Measurements from ENCODE around the gene BCAN.

BCAN gene

DNA sequence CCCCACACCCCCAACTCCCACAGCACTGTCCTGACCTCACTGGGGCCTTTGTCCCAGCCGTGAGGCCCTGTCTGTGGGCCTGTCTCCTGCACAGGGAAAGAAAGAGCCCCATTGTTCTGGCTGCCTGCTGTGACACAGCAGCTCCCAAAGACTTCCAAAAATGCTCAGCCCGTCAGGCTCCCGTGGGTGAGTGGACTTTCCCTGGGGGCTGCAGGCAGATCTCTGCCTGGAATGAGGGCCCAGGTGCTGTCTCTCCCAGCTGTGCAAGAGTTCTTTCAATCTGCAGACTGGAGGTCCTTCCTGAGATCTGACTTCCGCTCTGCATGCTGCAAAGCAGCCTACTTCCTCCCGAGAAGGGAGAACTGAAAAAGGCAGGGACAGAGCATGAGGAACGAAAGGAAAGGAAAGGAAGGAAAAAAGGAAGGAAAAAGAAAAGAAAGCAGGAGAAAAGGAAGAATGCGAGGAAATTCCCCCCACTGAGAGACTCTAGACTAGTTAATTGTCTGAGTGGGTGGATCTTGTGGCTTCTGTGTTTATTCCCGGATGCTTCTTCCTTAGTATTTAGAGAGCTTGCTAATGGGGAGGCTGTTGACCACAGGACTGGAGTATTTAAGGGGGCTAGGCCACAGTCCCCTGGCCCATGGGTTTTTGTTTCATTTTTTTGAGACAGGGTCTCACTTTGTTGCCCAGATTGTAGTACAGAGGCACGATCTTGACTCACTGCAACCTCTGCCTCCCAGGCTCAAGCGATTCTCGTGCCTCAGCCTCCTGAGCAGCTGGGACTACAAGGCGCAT, 20.3 kb downstream of the BCAN start:
- DNase-seq = no peak

- DNase-seq = no peak
These were observed 20.8 kb downstream of the BCAN start for GRCh38 chr1:156662800-156663055.

GRCh38 chr1:156663178-156663577, 21.3 kb downstream of the BCAN start:
- DNase-seq = no peak

DNA sequence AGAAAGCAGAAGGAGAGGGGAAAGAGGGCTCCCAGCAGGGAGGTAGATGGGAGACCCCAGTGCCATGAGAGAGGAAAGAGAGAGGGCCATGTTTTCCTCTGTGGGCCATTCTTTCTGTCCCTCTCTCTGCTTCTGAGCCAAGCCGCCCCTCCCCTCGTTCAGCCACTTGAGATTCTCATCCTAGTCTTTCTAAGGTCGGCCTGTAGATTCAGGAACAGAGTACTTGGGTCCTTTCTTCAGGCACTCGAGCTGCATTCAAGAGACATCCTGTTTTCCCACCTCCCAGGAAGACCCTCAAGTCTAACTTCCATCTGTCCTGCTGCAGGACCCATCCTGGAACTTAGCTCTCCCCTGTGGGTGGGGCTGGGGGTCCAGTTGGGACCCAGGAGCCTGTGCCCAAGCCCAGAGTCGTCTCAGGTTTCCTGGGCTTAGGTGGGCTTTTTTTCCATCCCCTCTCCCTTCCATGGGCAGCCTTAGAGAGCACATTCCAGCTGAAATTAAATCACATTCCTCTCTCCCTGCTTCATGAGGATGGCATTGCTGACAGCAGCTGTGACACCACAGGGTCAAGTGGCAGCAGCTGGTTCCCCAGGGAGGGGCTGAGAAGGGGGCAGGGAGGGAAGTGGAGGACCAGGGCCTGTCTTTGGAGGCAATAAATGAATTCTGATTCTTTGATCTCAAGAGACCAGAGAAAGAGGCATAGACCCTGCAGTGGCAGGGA, 22.3 kb downstream of the BCAN start:
- DNase-seq = no peak

DNA sequence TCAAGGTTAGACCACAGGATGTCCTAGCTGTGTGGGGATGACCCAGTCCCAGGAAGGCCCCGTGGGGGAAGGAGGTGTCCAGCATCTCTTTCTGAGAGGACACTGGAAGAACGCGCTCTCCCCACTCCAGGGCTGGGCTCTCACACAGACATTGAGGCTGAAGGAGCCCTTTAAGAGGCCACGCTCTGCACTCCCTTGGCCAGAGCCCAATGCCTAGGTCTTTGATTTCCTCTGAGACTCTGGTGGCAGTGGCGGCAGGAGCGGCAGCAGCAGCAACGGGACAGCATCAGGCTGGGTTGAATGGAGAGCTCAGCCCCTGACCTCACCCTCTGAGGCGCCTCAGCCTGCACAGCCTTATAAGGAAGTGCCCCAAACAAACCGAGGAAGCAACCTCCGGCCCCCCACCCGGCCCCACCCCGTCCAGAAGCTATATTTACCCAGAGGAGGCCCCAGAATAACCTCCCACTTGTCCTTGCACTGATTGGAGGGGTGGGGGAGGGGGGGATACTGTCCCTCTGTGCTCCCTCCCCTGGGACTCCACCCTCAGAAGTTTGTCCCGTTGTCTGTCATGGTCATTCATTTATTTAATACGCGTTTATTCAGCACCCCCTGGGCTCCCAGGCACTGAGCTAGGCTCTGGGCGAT, 23.0 kb downstream of the BCAN start:
- no peak for DNase-seq

GRCh38 chr1:156665539-156665938, 23.6 kb downstream of the BCAN start:
- DNase-seq = no peak

DNA sequence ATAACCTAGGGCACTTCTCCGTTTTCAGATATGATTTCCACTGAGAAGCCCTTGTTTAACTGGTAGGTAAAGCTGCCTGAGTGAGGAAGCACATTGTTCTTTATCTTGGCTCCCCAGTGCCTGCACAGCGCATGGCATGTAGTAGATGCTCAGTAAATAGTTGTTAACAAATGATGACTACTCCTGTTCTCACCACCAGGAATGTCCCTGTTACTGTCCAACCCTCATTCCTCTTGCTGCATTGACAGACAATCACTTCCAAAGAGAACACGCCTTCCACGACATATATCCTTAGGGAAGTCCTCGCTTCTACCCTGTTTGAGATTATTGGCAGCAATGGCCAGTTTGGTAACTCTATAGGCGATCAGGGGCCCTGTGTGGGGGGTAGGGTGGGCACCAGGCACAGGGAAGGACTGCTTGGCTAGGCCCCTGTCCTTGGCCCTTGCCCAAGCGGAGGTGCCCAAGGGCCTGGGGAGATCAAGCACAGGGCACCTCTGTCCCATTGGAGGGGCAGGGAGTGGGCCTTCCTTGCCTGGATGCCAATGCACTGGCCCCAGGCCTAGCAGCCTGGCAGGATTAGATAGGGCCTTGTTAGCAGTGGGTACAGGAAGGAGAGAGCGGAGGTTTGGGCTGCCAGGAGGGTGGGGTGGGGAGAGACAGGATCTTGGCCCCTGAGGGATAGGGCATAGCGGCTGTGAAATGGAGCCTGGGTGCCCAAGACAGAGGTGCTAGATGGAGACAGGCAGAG, 25.1 kb downstream of the BCAN start:
- DNase-seq = no peak

DNA sequence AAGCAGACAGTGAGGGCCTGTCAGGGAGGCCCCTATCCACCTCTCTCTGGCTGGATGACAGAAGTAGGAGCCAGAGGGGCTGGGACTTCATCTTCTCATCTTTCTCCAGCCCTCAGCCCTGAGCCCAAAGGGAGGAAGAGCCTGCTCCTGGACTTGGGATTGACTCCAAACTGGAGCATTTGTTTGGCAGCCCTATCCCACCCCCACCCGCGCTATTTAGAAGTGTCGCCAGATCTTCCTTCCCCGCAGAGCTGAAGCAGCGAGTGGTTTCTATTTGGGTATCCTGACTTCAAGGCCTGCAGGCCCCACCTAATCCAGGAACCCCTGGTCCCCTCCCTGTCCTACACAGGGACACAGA, 25.7 kb downstream of the BCAN start:
- no peak for DNase-seq

DNA sequence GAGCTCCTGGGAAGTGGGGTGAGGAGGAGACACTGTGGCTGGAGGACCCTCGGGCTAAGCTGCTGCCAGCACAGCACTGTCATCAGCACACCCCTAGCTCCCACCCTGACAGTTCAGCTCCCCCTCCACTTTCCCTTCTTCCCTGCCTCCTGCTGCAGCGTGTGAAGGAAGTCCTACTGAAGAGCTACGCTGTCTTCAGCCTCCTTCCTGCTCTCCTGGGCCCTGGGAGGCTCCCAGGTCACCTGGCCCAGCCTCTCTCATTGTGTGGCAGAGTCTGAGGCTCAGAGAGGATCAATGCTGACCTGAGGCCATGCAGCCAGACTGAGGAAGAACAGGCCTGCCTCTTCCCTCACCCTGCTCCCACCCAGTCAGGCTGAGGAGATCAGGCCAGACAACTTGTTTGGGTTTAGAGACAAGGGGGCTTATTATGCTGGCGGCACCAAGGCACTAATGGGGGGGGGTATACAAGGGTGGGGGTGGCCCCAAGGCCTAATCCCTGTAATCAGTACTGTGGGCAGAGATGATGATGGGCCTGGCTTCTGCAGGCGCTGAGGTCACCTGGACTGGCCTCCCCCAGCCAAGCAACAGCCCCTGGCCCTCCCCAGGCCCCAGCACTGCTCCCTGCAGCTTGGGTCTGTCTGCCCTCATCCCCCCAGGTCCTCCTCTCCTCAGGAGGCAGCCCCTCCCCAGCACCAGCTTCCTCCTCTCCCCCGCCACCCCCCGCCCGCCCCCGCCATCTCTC, 26.2 kb downstream of the BCAN start:
- no peak for DNase-seq

DNA sequence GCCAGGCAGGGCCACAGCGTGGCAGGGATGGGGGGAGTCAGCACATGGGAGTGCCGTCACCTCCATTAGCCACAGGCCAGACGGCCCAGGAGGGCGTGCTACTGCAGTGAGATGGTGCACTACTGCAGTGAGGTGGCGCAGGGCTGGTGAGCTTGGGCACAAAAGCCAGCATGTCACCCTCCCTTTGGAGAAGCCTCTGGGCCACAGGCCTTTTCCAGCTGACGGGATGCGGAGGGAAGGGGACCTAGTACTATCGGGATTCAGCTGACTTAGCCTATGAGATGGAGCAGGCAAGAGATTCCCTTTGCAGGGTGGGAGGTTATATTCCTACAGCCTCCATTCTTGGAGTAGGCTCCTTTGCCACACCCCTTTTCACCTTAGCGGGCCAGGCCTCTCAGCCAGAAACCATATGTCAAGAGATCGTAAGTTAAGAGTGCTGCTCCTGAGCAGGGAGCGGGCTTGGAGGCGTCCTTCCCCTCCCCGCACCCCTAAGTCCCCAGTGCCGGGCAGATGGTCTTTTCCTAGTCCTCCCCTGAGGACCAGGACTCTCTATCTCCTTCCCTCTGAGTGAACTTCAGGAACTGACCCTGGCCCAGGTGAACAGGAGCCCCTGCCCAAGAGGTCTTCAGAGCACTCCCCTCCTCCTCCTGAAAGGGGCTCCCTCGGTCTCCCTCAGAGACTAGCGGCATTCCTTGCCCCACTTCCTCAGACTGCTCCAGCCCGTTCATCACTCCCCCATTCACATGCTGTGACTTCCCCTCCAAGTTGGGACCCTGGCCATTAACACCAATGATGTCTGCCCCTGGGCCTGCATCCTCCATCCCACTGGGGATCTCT, 27.1 kb downstream of the BCAN start:
- no peak for DNase-seq

GRCh38 chr1:156669794-156670193, 27.9 kb downstream of the BCAN start:
- no peak for DNase-seq

- no peak for DNase-seq
These were observed 28.4 kb downstream of the BCAN start for GRCh38 chr1:156670359-156670758.

- DNase-seq = no peak
These were observed 28.9 kb downstream of the BCAN start for GRCh38 chr1:156670791-156671190.

DNA sequence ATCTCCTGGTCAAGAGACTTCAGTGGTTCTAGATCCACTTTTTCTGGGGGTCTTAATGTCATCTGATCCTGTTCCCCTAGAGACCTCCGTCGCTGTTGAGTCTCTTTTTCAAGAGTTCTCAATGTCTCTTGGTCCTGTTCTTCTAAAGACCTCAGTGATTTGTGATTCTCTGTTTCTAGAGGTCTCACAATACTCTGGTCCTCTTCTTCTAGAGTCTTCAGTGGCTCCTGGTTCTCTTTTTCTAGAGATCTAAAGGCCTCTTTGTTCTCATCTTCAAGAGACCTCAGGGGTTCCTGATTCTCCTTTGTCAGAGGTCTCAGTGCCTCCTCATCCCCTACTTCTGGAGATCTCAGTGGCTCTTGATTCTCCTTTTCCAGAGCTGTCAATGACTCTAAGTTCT, 29.9 kb downstream of the BCAN start:
- DNase-seq = no peak

DNA sequence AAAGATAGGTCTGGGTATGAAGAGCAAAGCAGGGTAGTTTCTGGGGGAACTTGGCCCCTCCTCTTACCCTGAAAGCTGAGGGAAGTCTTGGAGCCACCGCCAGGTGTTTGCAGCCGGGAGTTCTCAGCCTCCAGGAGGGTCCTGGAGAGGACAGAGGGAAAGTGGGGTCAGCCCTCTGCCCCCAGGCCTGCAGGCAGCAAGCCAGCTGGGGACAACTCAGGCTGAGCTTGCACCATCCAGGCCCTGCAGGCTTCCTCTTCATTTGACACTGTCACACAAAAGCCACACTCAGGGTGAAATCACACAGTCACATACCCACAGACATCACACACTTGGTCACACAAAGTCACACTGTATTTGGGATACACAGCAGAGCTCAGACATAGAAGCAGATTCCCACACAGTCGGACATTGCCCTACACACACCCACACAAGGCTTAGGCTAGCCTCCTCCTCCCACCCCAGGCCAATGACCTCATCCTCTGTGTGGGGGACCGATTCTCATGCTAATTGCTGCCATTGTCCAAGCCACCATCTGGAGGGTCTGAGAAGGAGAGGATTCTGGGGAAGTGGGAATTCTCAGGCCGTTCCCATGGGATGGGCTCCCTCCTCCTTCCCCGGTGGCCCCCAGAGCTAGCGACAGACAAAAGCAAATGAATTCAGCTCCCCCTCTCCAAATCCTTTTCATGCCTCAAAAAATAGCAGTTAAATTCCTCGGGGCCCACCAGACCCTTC, 31.6 kb downstream of the BCAN start:
- DNase-seq = no peak

GRCh38 chr1:156675210-156676113, 33.5 kb downstream of the BCAN start:
- no peak for DNase-seq

DNA sequence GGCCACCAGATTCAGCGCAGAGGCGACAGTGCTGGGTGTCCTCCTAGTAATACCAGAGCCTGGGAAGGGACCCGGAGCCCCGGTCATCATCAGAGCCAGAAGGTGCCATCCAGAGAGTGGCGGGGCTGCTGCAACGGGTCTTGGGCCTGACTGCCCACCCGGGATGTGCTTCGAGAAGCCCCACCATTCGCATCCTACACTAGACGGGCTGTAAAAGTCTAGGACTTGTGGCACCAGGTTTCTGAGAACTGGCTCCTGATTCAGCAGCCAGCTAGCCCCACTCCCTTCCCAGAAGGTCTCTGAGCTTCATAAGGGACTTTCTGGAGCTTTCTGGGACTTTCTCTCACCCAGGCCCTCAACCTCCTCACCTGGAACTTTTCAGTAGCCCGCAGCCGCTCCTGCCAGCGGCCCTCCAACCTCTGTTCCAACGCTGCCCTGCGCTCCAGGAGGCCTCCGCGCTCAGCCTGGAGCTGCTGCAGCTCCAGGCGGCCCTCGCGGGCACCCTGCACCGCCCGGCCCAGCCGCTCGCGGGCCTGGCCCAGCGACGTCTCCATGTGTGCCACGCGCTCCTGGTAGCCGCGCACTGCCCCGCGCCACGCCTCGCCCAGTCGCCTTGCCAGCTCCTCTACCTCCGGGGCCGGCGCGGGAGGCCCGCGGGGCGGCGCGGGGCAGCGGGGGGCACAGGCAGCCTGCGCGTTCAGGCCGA, 34.4 kb downstream of the BCAN start:
- DNase-seq = no peak

GRCh38 chr1:156676820-156677615, 35.1 kb downstream of the BCAN start, which contains the start of gene NES:
Gene NES, minus strand, starts transcription at chr1:156677407. Its CDS starts 143 bp downstream, at chr1:156677264.
- DNase-seq = no peak
